Sigmoid colon (tissue), 7 donors: ENCODE results near the gene KRCC1. TPM values are rescaled to one million over a fixed set of nuclear protein-coding genes. Genes with fewer than 3 reads are reported as not detected.
A peak's percentile ranks its signal among the peaks of the same experiment; 100 is the strongest.

Experiments
- DNase-seq: peaks from one replicate; pipeline ENCODE4 v3.0.0-alpha.2; 2019
- H3K27ac ChIP-seq, 4 donors: fragments of 200-600 bp; sonication (generic); one replicate each; pipeline ENCODE4 v1.5.1; 2016 to 2019; ENCODE audit warnings: mild to moderate bottlenecking in 1 of 4
- H3K27me3 ChIP-seq, 3 donors: fragments of 200-600 bp; sonication (generic); one replicate each; pipeline ENCODE4 v1.5.1; 2019; ENCODE audit warnings: mild to moderate bottlenecking in 1 of 3
- H3K36me3 ChIP-seq, 4 donors: fragments of 200-600 bp; sonication (generic); one replicate each; pipeline ENCODE4 v1.5.1; 2016 to 2019
- H3K4me1 ChIP-seq, 4 donors: fragments of 200-600 bp; sonication (generic); one replicate each; pipeline ENCODE4 v1.5.1; 2017 to 2019
- H3K4me3 ChIP-seq, 4 donors: fragments of 200-600 bp; sonication (generic); one replicate each; pipeline ENCODE4 v1.5.1; 2017 to 2019; ENCODE audit warnings: mild to moderate bottlenecking in 2 of 4, moderate library complexity in 1 of 4
- H3K9me3 ChIP-seq, 4 donors: fragments of 200-600 bp in 3 of 4; sonication (generic) in 3 of 4; one replicate each; pipeline versions ENCODE4 v1.5.1 to v1.6.1; 2013 to 2019
- EP300 ChIP-seq, 4 donors: sonication (generic); formaldehyde crosslinking; IDR thresholded peaks; one replicate each; pipeline ENCODE4 v1.6.1; 2017; ENCODE audit warnings: antibody characterized with exemption in 4 of 4
- POLR2A ChIP-seq, 2 donors: fragments of 450-650 bp; IDR thresholded peaks; one replicate each; pipeline ENCODE4 v1.6.1; 2016; ENCODE audit warnings: antibody characterized with exemption in 2 of 2, mild to moderate bottlenecking in 2 of 2, moderate library complexity in 2 of 2
- POLR2AphosphoS5 ChIP-seq, 4 donors: sonication (generic); formaldehyde crosslinking; IDR thresholded peaks; one replicate each; pipeline ENCODE4 v1.6.1; 2017; ENCODE audit warnings: antibody characterized with exemption in 4 of 4
- WGBS, 2 donors: extraction: QIAGEN DNeasy Blood & Tissue Kit; methylation state at CpG; one replicate each; pipeline ENCODE4 v1.1.7; 2013; 5-methylcytosine and 5-hydroxymethylcytosine counted together
- intact Hi-C: fragments of 100-400 bp; cut with DNase I; formaldehyde crosslinking; loops from one replicate; pipeline ENCODE4 v1.15.1; 2023
- polyA plus RNA-seq, 3 donors: library from polyadenylated mRNA; stranded (reverse); fragments of 200-250 nt; gene quantifications; one replicate each; pipeline ENCODE4 v1.2.3, GENCODE V29; 2013
- total RNA-seq, 4 donors: library from RNA; depleted of rRNA; stranded (reverse); fragments of >200 nt; gene quantifications; one replicate each; pipeline ENCODE4 v1.1.0, GENCODE V29; 2016
- TF ChIP-seq, protein P1 (sequence below), 4 experiments: fragments of 450-650 bp in 3 of 4; fragments of 200-600 bp in 1 of 4; IDR thresholded peaks; one replicate each; pipeline ENCODE4 v1.5.1; 2016 to 2019; ENCODE audit warnings: antibody characterized with exemption in 4 of 4, mild to moderate bottlenecking in 3 of 4, moderate library complexity in 2 of 4
- donor health status: healthy with polysubstance abuse.
- donor health status: Bipolar disorder and iron deficiency.
- donor health status: healthy.

Gene KRCC1
- total and polyA plus RNA-seq, 7 donors, result 27.7 to 129 (median 44.6) TPM

DNA sequence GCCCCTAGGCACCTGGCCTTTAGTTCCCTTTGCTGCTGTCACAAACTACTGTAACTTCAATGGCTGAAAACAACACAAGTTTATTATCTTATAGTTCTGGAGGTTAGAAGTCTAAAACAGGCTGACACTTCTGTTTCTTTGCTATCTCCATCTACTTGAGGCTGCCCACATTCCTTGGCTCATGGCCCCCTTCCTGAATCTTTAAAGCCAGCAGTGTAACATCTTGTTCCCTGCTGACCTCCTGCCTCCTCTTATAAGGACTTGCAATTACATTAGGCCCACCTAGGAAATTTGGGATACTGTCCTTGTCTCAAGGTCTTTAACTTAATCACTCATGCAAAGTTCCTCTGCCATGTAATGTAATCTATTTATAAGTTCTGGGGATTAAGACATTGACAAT lies 18.6 kb upstream of the KRCC1 start:
- Histone ChIP-seq H3K36me3 (no peaks in the 10 kb centered on the region), H3K4me1 (peaks cover 0 to 45% (median 16%) of the 10 kb centered on the region in 4 donors), H3K27me3 (no peaks in the 10 kb centered on the region), H3K27ac (peak overlapping the region in 2 of 4 donors; percentile 69 to 77), H3K4me3 (no peak overlapping the region), H3K9me3 (no peaks in the 10 kb centered on the region)
- TF ChIP-seq POLR2AphosphoS5 (IDR thresholded peaks at IDR 0.05), result no peak
- intact Hi-C loops, result no loop called here
- no peak for DNase-seq

DNA sequence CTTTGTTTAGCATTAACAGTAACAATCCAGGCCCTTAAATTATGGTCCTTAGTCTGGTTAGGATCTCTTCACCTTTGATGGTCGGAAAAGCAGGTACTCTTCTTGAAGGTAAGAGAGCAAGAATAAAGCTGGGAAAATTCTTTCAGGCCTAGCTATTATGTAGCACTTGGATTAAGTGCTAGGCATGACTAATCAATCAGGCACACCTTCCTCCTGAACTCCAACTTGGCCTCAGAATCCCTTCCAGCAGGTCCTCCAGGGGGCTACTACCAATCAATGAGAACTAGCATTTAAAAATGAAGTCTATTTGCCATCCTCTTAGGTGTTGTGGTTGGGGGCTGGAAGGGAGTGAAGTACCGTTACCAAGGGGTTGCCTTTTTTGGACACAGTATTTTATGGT lies 15.8 kb upstream of the KRCC1 start:
- intact Hi-C loops, result no loop called here
- TF ChIP-seq, protein P1, sequence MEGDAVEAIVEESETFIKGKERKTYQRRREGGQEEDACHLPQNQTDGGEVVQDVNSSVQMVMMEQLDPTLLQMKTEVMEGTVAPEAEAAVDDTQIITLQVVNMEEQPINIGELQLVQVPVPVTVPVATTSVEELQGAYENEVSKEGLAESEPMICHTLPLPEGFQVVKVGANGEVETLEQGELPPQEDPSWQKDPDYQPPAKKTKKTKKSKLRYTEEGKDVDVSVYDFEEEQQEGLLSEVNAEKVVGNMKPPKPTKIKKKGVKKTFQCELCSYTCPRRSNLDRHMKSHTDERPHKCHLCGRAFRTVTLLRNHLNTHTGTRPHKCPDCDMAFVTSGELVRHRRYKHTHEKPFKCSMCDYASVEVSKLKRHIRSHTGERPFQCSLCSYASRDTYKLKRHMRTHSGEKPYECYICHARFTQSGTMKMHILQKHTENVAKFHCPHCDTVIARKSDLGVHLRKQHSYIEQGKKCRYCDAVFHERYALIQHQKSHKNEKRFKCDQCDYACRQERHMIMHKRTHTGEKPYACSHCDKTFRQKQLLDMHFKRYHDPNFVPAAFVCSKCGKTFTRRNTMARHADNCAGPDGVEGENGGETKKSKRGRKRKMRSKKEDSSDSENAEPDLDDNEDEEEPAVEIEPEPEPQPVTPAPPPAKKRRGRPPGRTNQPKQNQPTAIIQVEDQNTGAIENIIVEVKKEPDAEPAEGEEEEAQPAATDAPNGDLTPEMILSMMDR (IDR thresholded peaks at IDR 0.05), result no peak
- TF ChIP-seq EP300 (IDR thresholded peaks at IDR 0.05) (no peak), POLR2AphosphoS5 (IDR thresholded peaks at IDR 0.05) (no peak), POLR2A (IDR thresholded peaks at IDR 0.05) (no peak)
- WGBS, 2 donors, result 86 to 95% methylated on average over 2 of the region's 2 CpGs
- Histone ChIP-seq H3K27ac (peak overlapping the region in 3 of 4 donors; percentile 33 to 86 (median 62)), H3K27me3 (no peaks in the 10 kb centered on the region), H3K4me1 (peaks cover 0 to 31% (median 9%) of the 10 kb centered on the region in 4 donors), H3K4me3 (peak overlapping the region in 1 of 4 donors; percentile 18), H3K36me3 (no peaks in the 10 kb centered on the region), H3K9me3 (no peaks in the 10 kb centered on the region)
- no peak for DNase-seq

DNA sequence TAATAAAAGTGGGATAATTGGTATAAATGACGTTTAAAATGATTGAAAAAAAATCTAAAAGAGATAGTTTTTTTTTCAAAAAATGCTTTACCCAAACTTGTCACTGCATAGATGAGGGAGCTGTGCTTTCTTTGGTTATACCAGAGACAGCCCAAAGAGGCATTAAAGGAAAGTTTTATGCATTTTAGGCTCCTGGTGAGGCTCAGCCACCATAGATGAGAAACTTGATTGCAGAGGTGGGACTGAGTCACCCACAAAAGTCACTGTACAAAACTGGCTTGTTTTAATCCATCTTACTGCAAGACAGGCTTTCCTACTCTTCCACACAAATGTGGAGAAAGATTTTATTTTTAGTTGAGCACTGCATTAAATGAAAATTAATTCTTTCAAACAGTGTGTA lies 14.5 kb upstream of the KRCC1 start:
- Histone ChIP-seq H3K4me1 (peaks cover 0 to 38% (median 11%) of the 10 kb centered on the region in 4 donors), H3K27me3 (no peaks in the 10 kb centered on the region), H3K27ac (peak overlapping the region in 2 of 4 donors; percentile 80 to 86), H3K36me3 (no peaks in the 10 kb centered on the region), H3K4me3 (peak overlapping the region in 2 of 4 donors; percentile 10 to 43), H3K9me3 (no peaks in the 10 kb centered on the region)
- intact Hi-C loops, result no loop called here
- WGBS, 2 donors, result 78 to 81% methylated on average over 1 of the region's 1 CpG
- DNase-seq, result no peak
- no peak for TF ChIP-seq EP300 (IDR thresholded peaks at IDR 0.05)
- TF ChIP-seq, protein P1 (IDR thresholded peaks at IDR 0.05), result no peak
- TF ChIP-seq POLR2A (IDR thresholded peaks at IDR 0.05), result no peak
- TF ChIP-seq POLR2AphosphoS5 (IDR thresholded peaks at IDR 0.05), result no peak

DNA sequence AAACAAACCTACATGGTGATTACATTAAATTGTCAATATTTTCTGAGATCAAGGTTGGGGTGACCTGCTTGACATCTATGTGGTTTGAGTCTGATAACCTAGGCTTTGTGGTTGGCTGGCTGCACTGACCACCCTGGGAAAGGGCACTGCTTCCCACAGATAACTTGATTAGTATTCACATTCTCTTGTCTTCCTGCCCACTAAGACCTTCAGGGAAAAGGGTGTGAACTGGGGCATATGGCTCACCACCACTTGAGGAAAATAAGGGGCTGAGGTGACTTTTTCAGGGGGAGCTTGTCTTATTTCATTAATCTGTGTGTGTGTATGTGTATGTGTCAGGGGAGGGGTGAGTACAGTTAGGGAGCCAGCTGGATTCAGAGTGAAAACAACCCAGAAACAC lies 13.5 kb upstream of the KRCC1 start:
- intact Hi-C loops, result no loop called here
- Histone ChIP-seq H3K27ac (peak overlapping the region in 3 of 4 donors; percentile 41 to 86 (median 80)), H3K9me3 (no peaks in the 10 kb centered on the region), H3K4me3 (peak overlapping the region in 2 of 4 donors; percentile 41 to 43), H3K4me1 (peaks cover 0 to 35% (median 9%) of the 10 kb centered on the region in 4 donors), H3K27me3 (no peaks in the 10 kb centered on the region), H3K36me3 (no peaks in the 10 kb centered on the region)
- TF ChIP-seq POLR2A (IDR thresholded peaks at IDR 0.05) (no peak), EP300 (IDR thresholded peaks at IDR 0.05) (no peak), POLR2AphosphoS5 (IDR thresholded peaks at IDR 0.05) (no peak)
- TF ChIP-seq, protein P1 (IDR thresholded peaks at IDR 0.05), result no peak
- no peak for DNase-seq

DNA sequence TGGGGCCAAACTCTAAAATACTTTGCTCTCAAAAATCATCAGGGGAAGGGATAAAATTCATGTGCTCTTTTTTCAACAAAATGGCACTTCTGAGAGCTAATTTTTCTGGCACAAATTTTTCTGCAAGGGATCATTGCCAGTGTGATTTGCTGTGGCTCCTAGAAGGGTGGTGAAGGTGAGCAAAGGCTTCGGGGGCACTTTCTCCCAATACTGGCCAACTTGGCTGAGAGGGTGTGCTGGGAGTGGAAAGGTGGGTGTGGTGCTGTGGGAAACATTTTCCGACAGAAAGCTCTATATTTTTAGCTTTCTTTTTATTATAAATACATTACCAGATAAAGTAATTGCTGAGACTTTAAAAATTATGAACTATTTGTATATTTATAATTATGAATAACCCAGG lies 12.5 kb upstream of the KRCC1 start:
- 86 to 93% methylated on average over 2 of the region's 2 CpGs for WGBS, 2 donors
- intact Hi-C loops, result no loop called here
- no peaks in the 10 kb centered on the region for H3K36me3 ChIP-seq
- TF ChIP-seq POLR2A (IDR thresholded peaks at IDR 0.05) (no peak), POLR2AphosphoS5 (IDR thresholded peaks at IDR 0.05) (no peak), EP300 (IDR thresholded peaks at IDR 0.05) (no peak)
- TF ChIP-seq, protein P1 (IDR thresholded peaks at IDR 0.05), result no peak
- DNase-seq, result no peak
- no peaks in the 10 kb centered on the region for H3K9me3 ChIP-seq
- H3K27ac ChIP-seq, result peak overlapping the region; percentile 5 to 86 (median 60)
- peaks cover 0 to 35% (median 7%) of the 10 kb centered on the region in 4 donors for H3K4me1 ChIP-seq
- no peaks in the 10 kb centered on the region for H3K27me3 ChIP-seq
- peak overlapping the region; percentile 26 to 43 (median 36) for H3K4me3 ChIP-seq
